HCT116 (cell line): ENCODE data around the gene PUSL1. TPM values are rescaled to one million over a fixed set of nuclear protein-coding genes. Genes with fewer than 3 reads are reported as not detected.

Source experiments
- ATAC-seq: fragments of 200-7000 bp; cut with Tn5 transposase; 2 replicates; pipeline ENCODE4 v1.9.1; 2020; ENCODE audit warnings: mild to moderate bottlenecking, moderate library complexity
- BruUV-seq: library from RNA; stranded (reverse); fragments of 400-500 nt; replicated peaks from 2 replicates; lab custom pipeline; 2021; lab: Mats Ljungman, UMichigan
- CTCF ChIA-PET: fragments of 300-600 bp; sonication (Branson Sonifier 250); formaldehyde crosslinking; loops from one replicate; lab custom pipeline; 2021; ENCODE audit warnings: antibody characterized with exemption; lab: Charles Lee
- POLR2A ChIA-PET: fragments of 300-600, 350-600 bp; sonication (Branson Sonifier 250); formaldehyde crosslinking; loops from one replicate; lab custom pipeline; 2021; ENCODE audit warnings: antibody characterized with exemption; lab: Charles Lee
- RAD21 ChIA-PET, 2 experiments: fragments of 300-600 bp; sonication (Branson Sonifier 250); formaldehyde crosslinking; loops; one replicate each; lab custom pipeline; 2023; ENCODE audit warnings: low total read pairs in 2 of 2; ENCODE audit not compliant: uncharacterized antibody in 2 of 2, unreplicated experiment in 2 of 2, low non-redundant PET in 1 of 2; lab: Charles Lee
- DNase-seq: peaks from one replicate; pipeline ENCODE4 v3.0.0-alpha.2; 2010; ENCODE audit warnings: low read depth, low spot score
- H2AFZ ChIP-seq: fragments of 200-600 bp; shearing (Covaris generic), sonication (generic); 2 replicates; pipeline ENCODE4 v1.6.1; 2017; ENCODE audit warnings: low read depth, mixed run types, mixed read lengths, antibody characterized with exemption, low read length; ENCODE audit not compliant: poor library complexity, severe bottlenecking
- H3K27ac ChIP-seq: 2 replicates; pipeline ENCODE4 v1.5.1; 2012; ENCODE audit warnings: low read depth, low read length
- H3K27me3 ChIP-seq: fragments of 200-600 bp; sonication (generic); 2 replicates; pipeline ENCODE4 v1.6.1; 2016; ENCODE audit warnings: mixed run types, low read length, mixed read lengths; ENCODE audit not compliant: insufficient read depth
- H3K36me3 ChIP-seq, 2 experiments: fragments of 200-500 bp in 1 of 2; fragments of 200-600 bp in 1 of 2; sonication (Bioruptor generic) in 1 of 2; sonication (generic) in 1 of 2; 2 replicates each; pipeline versions ENCODE4 v1.5.1 to v1.6.1; 2014 to 2016; ENCODE audit warnings: low read length in 2 of 2, inconsistent platforms in 1 of 2, mixed read lengths in 1 of 2, mixed run types in 1 of 2; ENCODE audit not compliant: insufficient read depth in 2 of 2, control insufficient read depth in 1 of 2
- H3K4me1 ChIP-seq, 2 experiments: fragments of 200-600 bp in 1 of 2; sonication (generic) in 1 of 2; 2 replicates each; pipeline versions ENCODE4 v1.5.1 to v1.6.1; 2012 to 2017; ENCODE audit warnings: low read length in 2 of 2, inconsistent platforms in 1 of 2, mild to moderate bottlenecking in 1 of 2, mixed read lengths in 1 of 2, mixed run types in 1 of 2, moderate library complexity in 1 of 2; ENCODE audit not compliant: insufficient read depth in 2 of 2, control insufficient read depth in 1 of 2
- H3K4me2 ChIP-seq: fragments of 200-600 bp; sonication (generic); 2 replicates; pipeline ENCODE4 v1.6.1; 2017; ENCODE audit warnings: mixed run types, low read length, mixed read lengths
- H3K4me3 ChIP-seq, 2 experiments: fragments of 200-600 bp in 1 of 2; sonication (generic) in 1 of 2; replicated peaks in 1 of 2; 2 replicates each; pipeline ENCODE4 v1.5.1; 2011 to 2016; ENCODE audit warnings: low read length in 2 of 2, control low read depth in 1 of 2, low read depth in 1 of 2, mild to moderate bottlenecking in 1 of 2, mixed read lengths in 1 of 2, mixed run types in 1 of 2
- H3K79me2 ChIP-seq: fragments of 200-600 bp; sonication (generic); 2 replicates; pipeline ENCODE4 v1.6.1; 2017; ENCODE audit warnings: mild to moderate bottlenecking, mixed run types, low read length, moderate library complexity, mixed read lengths; ENCODE audit not compliant: insufficient read depth
- H3K9ac ChIP-seq: fragments of 200-600 bp; sonication (generic); 2 replicates; pipeline ENCODE4 v1.6.1; 2016; ENCODE audit warnings: low read length, mixed read lengths
- H3K9me2 ChIP-seq: fragments of 200-600 bp; sonication (generic), shearing (Covaris generic); 2 replicates; pipeline ENCODE4 v1.6.1; 2017; ENCODE audit warnings: mixed run types, mild to moderate bottlenecking, moderate library complexity; ENCODE audit not compliant: insufficient read depth
- H3K9me3 ChIP-seq, 2 experiments: fragments of 200-500 bp in 1 of 2; fragments of 200-600 bp in 1 of 2; sonication (Bioruptor generic) in 1 of 2; sonication (generic) in 1 of 2; 2 replicates each; pipeline ENCODE4 v1.6.1; 2014 to 2017; ENCODE audit warnings: low read length in 2 of 2, mixed read lengths in 2 of 2, inconsistent platforms in 1 of 2, low read depth in 1 of 2, mild to moderate bottlenecking in 1 of 2, mixed run types in 1 of 2, moderate library complexity in 1 of 2; ENCODE audit not compliant: control insufficient read depth in 1 of 2, insufficient read depth in 1 of 2
- H4K20me1 ChIP-seq: fragments of 200-600 bp; sonication (generic), shearing (Covaris generic); 2 replicates; pipeline ENCODE4 v1.6.1; 2017; ENCODE audit warnings: mixed run types, mild to moderate bottlenecking, moderate library complexity; ENCODE audit not compliant: insufficient read depth
- ATF3 ChIP-seq: IDR thresholded peaks from 2 replicates; pipeline ENCODE4 v1.6.1; 2012
- CBX3 ChIP-seq: IDR thresholded peaks from 2 replicates; pipeline ENCODE4 v1.6.1; 2012; ENCODE audit warnings: low read depth
- CEBPB ChIP-seq: IDR thresholded peaks from 2 replicates; pipeline ENCODE4 v1.6.1; 2012; ENCODE audit warnings: low read depth
- EGR1 ChIP-seq: IDR thresholded peaks from 2 replicates; pipeline ENCODE4 v1.6.1; 2012; ENCODE audit warnings: low read depth
- ELF1 ChIP-seq: IDR thresholded peaks from 2 replicates; pipeline ENCODE4 v1.6.1; 2012; ENCODE audit warnings: low read depth, borderline replicate concordance
- EZH2 ChIP-seq: fragments of 200-600 bp; sonication (generic); IDR thresholded peaks from 2 replicates; pipeline ENCODE4 v1.6.1; 2017; ENCODE audit warnings: antibody characterized with exemption, mixed run types
- EZH2phosphoT487 ChIP-seq: fragments of 200-600 bp; IDR thresholded peaks from 2 replicates; pipeline ENCODE4 v1.6.1; 2018; ENCODE audit warnings: antibody characterized with exemption, borderline replicate concordance
- FOSL1 ChIP-seq: IDR thresholded peaks from 2 replicates; pipeline ENCODE4 v1.6.1; 2012; ENCODE audit warnings: low read depth
- JUND ChIP-seq: IDR thresholded peaks from 2 replicates; pipeline ENCODE4 v1.6.1; 2012
- POLR2A ChIP-seq: IDR thresholded peaks from 2 replicates; pipeline ENCODE4 v1.7.0; 2011; ENCODE audit warnings: borderline replicate concordance; ENCODE audit not compliant: insufficient read depth, insufficient read length; ENCODE audit errors: extremely low read depth
- POLR2AphosphoS5 ChIP-seq: IDR thresholded peaks from 2 replicates; pipeline ENCODE4 v1.6.1; 2011; ENCODE audit warnings: mild to moderate bottlenecking, low read depth, low read length, moderate library complexity
- RAD21 ChIP-seq: IDR thresholded peaks from 2 replicates; pipeline ENCODE4 v1.6.1; 2012; ENCODE audit warnings: low read depth, mild to moderate bottlenecking
- SIN3A ChIP-seq: IDR thresholded peaks from 2 replicates; pipeline ENCODE4 v1.6.1; 2012; ENCODE audit warnings: low read depth
- SP1 ChIP-seq: IDR thresholded peaks from 2 replicates; pipeline ENCODE4 v1.6.1; 2012; ENCODE audit warnings: low read depth
- TCF7L2 ChIP-seq: IDR thresholded peaks from 2 replicates; pipeline ENCODE4 v1.7.0; 2011; ENCODE audit warnings: borderline replicate concordance, inconsistent platforms; ENCODE audit not compliant: insufficient read depth, insufficient read length; ENCODE audit errors: extremely low read depth
- YY1 ChIP-seq: IDR thresholded peaks from 2 replicates; pipeline ENCODE4 v1.6.1; 2011; ENCODE audit warnings: low read length, low read depth, moderate library complexity, mild to moderate bottlenecking; ENCODE audit not compliant: insufficient replicate concordance; ENCODE audit errors: extremely low read depth
- ZFX ChIP-seq: fragments of 450-650 bp; IDR thresholded peaks from 2 replicates; pipeline ENCODE4 v1.6.1; 2017
- intact Hi-C: fragments of 100-400 bp; cut with micrococcal nuclease; formaldehyde crosslinking; loops from 2 replicates; pipeline ENCODE4 v1.10.0; 2022
- total RNA-seq: library from RNA; stranded (reverse); gene quantifications from one replicate; pipeline ENCODE4 v1.2.1, GENCODE V29; 2021; ENCODE audit not compliant: unreplicated experiment
- TF ChIP-seq, protein P1 (sequence below), 3 experiments: fragments of 200-600 bp in 1 of 3; sonication (generic) in 1 of 3; IDR thresholded peaks in 2 of 3; conservative IDR thresholded peaks in 1 of 3; 2 replicates each; pipeline ENCODE4 v1.5.1; 2012 to 2017; ENCODE audit warnings: low read depth in 2 of 3, low read length in 2 of 3, antibody characterized with exemption in 1 of 3, borderline replicate concordance in 1 of 3, control low read depth in 1 of 3, mild to moderate bottlenecking in 1 of 3, mixed read lengths in 1 of 3, mixed run types in 1 of 3, moderate library complexity in 1 of 3; ENCODE audit not compliant: insufficient read depth in 1 of 3
- TF ChIP-seq, protein P2 (sequence below): IDR thresholded peaks from 2 replicates; pipeline ENCODE4 v1.6.1; 2012; ENCODE audit warnings: low read depth

Gene PUSL1
- total RNA-seq, 1 experiment from 2014 or later, result 47.2 TPM

DNA sequence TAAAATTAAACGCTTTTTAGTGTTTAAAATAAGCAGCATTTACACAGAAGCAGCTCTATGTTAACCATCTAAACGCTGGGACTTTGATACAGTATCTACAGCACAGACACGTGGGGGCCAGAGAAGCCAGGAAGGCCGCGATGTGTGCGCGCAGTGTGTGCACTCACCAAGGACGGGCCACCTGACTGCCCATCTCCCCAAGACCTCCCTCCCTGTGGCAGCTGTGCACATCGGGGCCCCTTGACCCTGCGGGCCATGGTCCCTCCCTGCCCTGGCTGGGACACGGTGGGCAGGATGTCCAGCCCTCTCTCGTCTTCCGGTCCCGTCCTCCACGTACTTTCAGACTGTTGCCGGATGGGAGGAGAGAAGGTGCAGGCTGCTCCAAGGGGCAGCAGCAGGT is 26.9 kb downstream of the PUSL1 start (continued):
- no peak for TF ChIP-seq YY1
- TF ChIP-seq, all 23 proteins: peak for 0

DNA sequence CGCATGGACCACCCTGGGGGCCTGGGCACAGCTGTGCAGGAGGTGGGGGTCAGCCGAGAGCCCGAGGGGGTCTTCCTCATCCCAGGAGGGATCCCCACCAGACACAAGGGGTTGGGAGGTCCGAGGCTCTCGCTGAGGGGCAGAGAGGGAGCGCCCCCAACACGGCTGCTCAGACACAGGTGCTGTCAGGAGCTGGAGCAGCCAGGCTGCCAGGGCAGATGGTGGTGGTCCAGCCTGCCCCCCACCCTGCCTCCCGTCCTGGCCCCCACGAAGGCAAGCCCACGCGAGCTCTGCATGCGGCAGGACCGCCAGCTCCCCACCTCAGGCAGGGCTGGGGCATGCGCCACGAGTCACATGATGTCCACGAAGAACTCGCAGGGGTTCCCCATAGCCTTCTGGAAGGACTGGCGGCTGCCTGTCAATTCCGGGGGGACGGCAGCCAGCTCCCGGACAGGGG is 27.4 kb downstream of the PUSL1 start:
- RAD21 ChIA-PET, result no interaction called here
- TF ChIP-seq CEBPB (no peak), SP1 (no peak), CBX3 (no peak), EZH2phosphoT487 (no peak), TCF7L2 (no peak), JUND (no peak), POLR2A (no peak), YY1 (no peak), POLR2AphosphoS5 (no peak), ELF1 (no peak), EZH2 (no peak), EGR1 (no peak), SIN3A (no peak), ATF3 (no peak), RAD21 (no peak), ZFX (no peak), FOSL1 (no peak)
- TF ChIP-seq, protein P1, sequence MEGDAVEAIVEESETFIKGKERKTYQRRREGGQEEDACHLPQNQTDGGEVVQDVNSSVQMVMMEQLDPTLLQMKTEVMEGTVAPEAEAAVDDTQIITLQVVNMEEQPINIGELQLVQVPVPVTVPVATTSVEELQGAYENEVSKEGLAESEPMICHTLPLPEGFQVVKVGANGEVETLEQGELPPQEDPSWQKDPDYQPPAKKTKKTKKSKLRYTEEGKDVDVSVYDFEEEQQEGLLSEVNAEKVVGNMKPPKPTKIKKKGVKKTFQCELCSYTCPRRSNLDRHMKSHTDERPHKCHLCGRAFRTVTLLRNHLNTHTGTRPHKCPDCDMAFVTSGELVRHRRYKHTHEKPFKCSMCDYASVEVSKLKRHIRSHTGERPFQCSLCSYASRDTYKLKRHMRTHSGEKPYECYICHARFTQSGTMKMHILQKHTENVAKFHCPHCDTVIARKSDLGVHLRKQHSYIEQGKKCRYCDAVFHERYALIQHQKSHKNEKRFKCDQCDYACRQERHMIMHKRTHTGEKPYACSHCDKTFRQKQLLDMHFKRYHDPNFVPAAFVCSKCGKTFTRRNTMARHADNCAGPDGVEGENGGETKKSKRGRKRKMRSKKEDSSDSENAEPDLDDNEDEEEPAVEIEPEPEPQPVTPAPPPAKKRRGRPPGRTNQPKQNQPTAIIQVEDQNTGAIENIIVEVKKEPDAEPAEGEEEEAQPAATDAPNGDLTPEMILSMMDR (IDR thresholded peaks at IDR 0.05 in 2 of 3, conservative IDR thresholded peaks at IDR 0.05 in 1 of 3; ENCODE audit: borderline replicate concordance in 1 of 3, insufficient read depth in 1 of 3, low read depth in 2 of 3, low read length in 2 of 3), result no peak
- TF ChIP-seq, protein P2, sequence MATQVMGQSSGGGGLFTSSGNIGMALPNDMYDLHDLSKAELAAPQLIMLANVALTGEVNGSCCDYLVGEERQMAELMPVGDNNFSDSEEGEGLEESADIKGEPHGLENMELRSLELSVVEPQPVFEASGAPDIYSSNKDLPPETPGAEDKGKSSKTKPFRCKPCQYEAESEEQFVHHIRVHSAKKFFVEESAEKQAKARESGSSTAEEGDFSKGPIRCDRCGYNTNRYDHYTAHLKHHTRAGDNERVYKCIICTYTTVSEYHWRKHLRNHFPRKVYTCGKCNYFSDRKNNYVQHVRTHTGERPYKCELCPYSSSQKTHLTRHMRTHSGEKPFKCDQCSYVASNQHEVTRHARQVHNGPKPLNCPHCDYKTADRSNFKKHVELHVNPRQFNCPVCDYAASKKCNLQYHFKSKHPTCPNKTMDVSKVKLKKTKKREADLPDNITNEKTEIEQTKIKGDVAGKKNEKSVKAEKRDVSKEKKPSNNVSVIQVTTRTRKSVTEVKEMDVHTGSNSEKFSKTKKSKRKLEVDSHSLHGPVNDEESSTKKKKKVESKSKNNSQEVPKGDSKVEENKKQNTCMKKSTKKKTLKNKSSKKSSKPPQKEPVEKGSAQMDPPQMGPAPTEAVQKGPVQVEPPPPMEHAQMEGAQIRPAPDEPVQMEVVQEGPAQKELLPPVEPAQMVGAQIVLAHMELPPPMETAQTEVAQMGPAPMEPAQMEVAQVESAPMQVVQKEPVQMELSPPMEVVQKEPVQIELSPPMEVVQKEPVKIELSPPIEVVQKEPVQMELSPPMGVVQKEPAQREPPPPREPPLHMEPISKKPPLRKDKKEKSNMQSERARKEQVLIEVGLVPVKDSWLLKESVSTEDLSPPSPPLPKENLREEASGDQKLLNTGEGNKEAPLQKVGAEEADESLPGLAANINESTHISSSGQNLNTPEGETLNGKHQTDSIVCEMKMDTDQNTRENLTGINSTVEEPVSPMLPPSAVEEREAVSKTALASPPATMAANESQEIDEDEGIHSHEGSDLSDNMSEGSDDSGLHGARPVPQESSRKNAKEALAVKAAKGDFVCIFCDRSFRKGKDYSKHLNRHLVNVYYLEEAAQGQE, result no peak

More for the DNA sequence above, 27.4 kb downstream of the PUSL1 start:
- CTCF ChIA-PET, result no interaction called here
- no TSS peak for BruUV-seq
- no peak overlapping the region for H3K4me3 ChIP-seq
- H3K9me2 ChIP-seq, result no peaks in the 10 kb centered on the region
- peaks cover 5 to 27% of the 10 kb centered on the region in 2 experiments; a peak in 3 of 4 replicates for H3K36me3 ChIP-seq
- no peak overlapping the region for H3K4me2 ChIP-seq
- no peak overlapping the region for H3K27ac ChIP-seq
- no peak for DNase-seq
- H3K27me3 ChIP-seq, result no peaks in the 10 kb centered on the region
- POLR2A ChIA-PET, result no interaction called here
- peaks cover 11% of the 10 kb centered on the region; the same call in 1 of the 2 replicates for H3K79me2 ChIP-seq
- no peaks in the 10 kb centered on the region for H3K9me3 ChIP-seq
- peaks cover 4% of the 10 kb centered on the region; the same call in 1 of the 2 replicates for H4K20me1 ChIP-seq
- no peak overlapping the region for H2AFZ ChIP-seq
- intact Hi-C loops, result no loop called here
- peaks cover 9 to 47% of the 10 kb centered on the region in 2 experiments; a peak in 3 of 4 replicates for H3K4me1 ChIP-seq
- no peak overlapping the region for H3K9ac ChIP-seq
- ATAC-seq, result no peak
